NT2/D1 (cell line): ENCODE measurements around the gene OTUB1.

ENCODE experiments used
- YY1 ChIP-seq: IDR thresholded peaks from 2 replicates; pipeline ENCODE4 v1.6.1; 2011; ENCODE audit not compliant: insufficient read length, insufficient read depth
- ZNF274 ChIP-seq: IDR thresholded peaks from 2 replicates; pipeline ENCODE4 v1.6.1; 2011; ENCODE audit warnings: mild to moderate bottlenecking, low read depth, low read length

GRCh38 chr11:63951779-63952536 lies 34.3 kb upstream of the OTUB1 start:
- TF ChIP-seq YY1: no peak
- no peak for TF ChIP-seq ZNF274
